ENCODE measurements around the gene SUGCT. TPM values are rescaled to one million over a fixed set of nuclear protein-coding genes. Genes with fewer than 3 reads are reported as not detected.

Gene SUGCT
- total RNA-seq, 1 experiment from 2014 or later, result 5.4 TPM

- no peaks in the 10 kb centered on the region for H3K23me2 ChIP-seq (ENCODE audit: insufficient read length, low read depth, low read length, poor library complexity, severe bottlenecking)
- H3K23ac ChIP-seq (ENCODE audit: insufficient read length, low read depth, low read length), result no peak overlapping the region
- Mint-ChIP-seq H3K36me3 (ENCODE audit: insufficient read depth in 1 of 3, low read depth in 3 of 3) (peaks cover 0 to 4% (median 0%) of the 10 kb centered on the region in 3 experiments; a peak in 1 of 7 replicates), H3K4me1 (no peaks in the 10 kb centered on the region), H3K9me3 (peaks cover 5 to 9% of the 10 kb centered on the region in 2 experiments; a peak in 4 of 5 replicates), H3K27ac (no peak overlapping the region), H3K4me3 (no peak overlapping the region), H3K27me3 (ENCODE audit: low read depth) (no peaks in the 10 kb centered on the region)
- H3K79me2 ChIP-seq (ENCODE audit: insufficient read depth, low read length), result no peaks in the 10 kb centered on the region
- no peaks in the 10 kb centered on the region for H4K20me1 ChIP-seq (ENCODE audit: control insufficient read depth, insufficient read depth, insufficient read length)
- no CpG with 5 or more reads among the region's 6 CpGs for WGBS (ENCODE audit: extremely low coverage, insufficient read length, low lambda C conversion rate)
- TF ChIP-seq CTCF (conservative IDR thresholded peaks at IDR 0.05), result no peak
- H3K14ac ChIP-seq (ENCODE audit: insufficient read depth, low read length), result no peak overlapping the region
- no peak overlapping the region for H4K5ac ChIP-seq (ENCODE audit: insufficient read length, low read depth, low read length)
- H4K8ac ChIP-seq (replicated peaks; ENCODE audit: insufficient read length, low read depth, low read length), result no peak overlapping the region
- no peaks in the 10 kb centered on the region for H3K9me3 ChIP-seq (ENCODE audit: control insufficient read depth, low read depth, low read length)
- no peak overlapping the region for H3K9ac ChIP-seq (ENCODE audit: extremely low read depth, insufficient read length, low read length)
- H3K4ac ChIP-seq (ENCODE audit: low read depth, low read length), result no peak overlapping the region
- H2BK20ac ChIP-seq (ENCODE audit: low read depth, low read length, poor library complexity, severe bottlenecking), result no peak overlapping the region
- no peak overlapping the region for H2BK120ac ChIP-seq (ENCODE audit: low read depth, low read length, poor library complexity, severe bottlenecking)
- no peak overlapping the region for H2BK12ac ChIP-seq (ENCODE audit: insufficient read length, low read depth, low read length)
- no peak overlapping the region for H3K27ac ChIP-seq (ENCODE audit: insufficient read length, low read depth, low read length)
- H3T11ph ChIP-seq (ENCODE audit: low read length), result no peak overlapping the region
- no peaks in the 10 kb centered on the region for H3K79me1 ChIP-seq (ENCODE audit: insufficient read depth, low read depth, low read length, poor library complexity, severe bottlenecking)
- no peak overlapping the region for H2BK5ac ChIP-seq (ENCODE audit: insufficient read length, low read length)
- H3K4me2 ChIP-seq (ENCODE audit: insufficient read depth, insufficient read length, low read length), result no peak overlapping the region
- no peak overlapping the region for H2BK15ac ChIP-seq (ENCODE audit: low read depth, low read length)
- H2AK5ac ChIP-seq (ENCODE audit: insufficient read length, low read length), result no peak overlapping the region
- no peak overlapping the region for H2AFZ ChIP-seq (ENCODE audit: low read length)
- no peak for DNase-seq
- H3K27me3 ChIP-seq (ENCODE audit: insufficient read depth, low read length), result no peaks in the 10 kb centered on the region
- no peak overlapping the region for H3K56ac ChIP-seq (ENCODE audit: insufficient read length, low read depth, low read length)
- no peaks in the 10 kb centered on the region for H3K4me1 ChIP-seq (ENCODE audit: insufficient read depth, low read length)
- H3K18ac ChIP-seq (ENCODE audit: insufficient read length, low read depth, low read length), result no peak overlapping the region
- H4K91ac ChIP-seq (ENCODE audit: insufficient read length, low read depth, low read length), result no peak overlapping the region
Observed at GRCh38 chr7:40437936-40438634, 303.3 kb downstream of the SUGCT start.
